GM18858 (cell line): ENCODE data around the gene TGFBI.

Experiments used
- ATAC-seq: cut with Tn5 transposase; IDR thresholded peaks from one replicate; pipeline ENCODE4 v1.9.1; 2021; ENCODE audit not compliant: unreplicated experiment

TGFBI gene

GRCh38 chr5:136025900-136026299 is 2.9 kb upstream of the TGFBI start:
- no peak for ATAC-seq

- ATAC-seq = no peak
Observed at GRCh38 chr5:136026636-136027035, 2.2 kb upstream of the TGFBI start.

- ATAC-seq = no peak
Observed at GRCh38 chr5:136027311-136027710, 1.5 kb upstream of the TGFBI start.

- ATAC-seq = no peak
Observed at GRCh38 chr5:136028090-136028489, 698 bp upstream of the TGFBI start.

GRCh38 chr5:136030252-136030651 is 1.5 kb downstream of the TGFBI start:
- ATAC-seq = no peak

- ATAC-seq = peak; percentile 64
Observed at GRCh38 chr5:136030956-136031611, 2.3 kb downstream of the TGFBI start.

- ATAC-seq = no peak
Observed at GRCh38 chr5:136031711-136032110, 2.9 kb downstream of the TGFBI start.

- ATAC-seq = no peak
Observed at GRCh38 chr5:136032564-136032963, 3.8 kb downstream of the TGFBI start.

- ATAC-seq = no peak
Observed at GRCh38 chr5:136033234-136033633, 4.4 kb downstream of the TGFBI start.

- ATAC-seq = no peak
Observed at GRCh38 chr5:136033848-136034247, 5.1 kb downstream of the TGFBI start.

GRCh38 chr5:136034492-136034891 is 5.7 kb downstream of the TGFBI start:
- no peak for ATAC-seq

GRCh38 chr5:136034984-136035383 is 6.2 kb downstream of the TGFBI start:
- no peak for ATAC-seq

- ATAC-seq = no peak
Observed at GRCh38 chr5:136035837-136036236, 7.0 kb downstream of the TGFBI start.

GRCh38 chr5:136036293-136036911 is 7.6 kb downstream of the TGFBI start:
- ATAC-seq = no peak

- peak; percentile 75 for ATAC-seq
Observed at GRCh38 chr5:136037001-136037705, 8.4 kb downstream of the TGFBI start.

- ATAC-seq = no peak
Observed at GRCh38 chr5:136038635-136039034, 9.8 kb downstream of the TGFBI start.

- ATAC-seq = no peak
Observed at GRCh38 chr5:136039202-136039601, 10.4 kb downstream of the TGFBI start.

- ATAC-seq = no peak
Observed at GRCh38 chr5:136040746-136041415, 12.1 kb downstream of the TGFBI start.

GRCh38 chr5:136042156-136042555 is 13.4 kb downstream of the TGFBI start:
- no peak for ATAC-seq

GRCh38 chr5:136042665-136043121 is 13.9 kb downstream of the TGFBI start:
- no peak for ATAC-seq

- no peak for ATAC-seq
Observed at GRCh38 chr5:136043551-136043950, 14.8 kb downstream of the TGFBI start.
